GM19395 (cell line): ENCODE data around the gene EXOC2.

Experiments used
- ATAC-seq: cut with Tn5 transposase; IDR thresholded peaks from one replicate; pipeline ENCODE4 v1.9.1; 2021; ENCODE audit warnings: mild to moderate bottlenecking, moderate library complexity; ENCODE audit not compliant: unreplicated experiment

The EXOC2 gene

DNA sequence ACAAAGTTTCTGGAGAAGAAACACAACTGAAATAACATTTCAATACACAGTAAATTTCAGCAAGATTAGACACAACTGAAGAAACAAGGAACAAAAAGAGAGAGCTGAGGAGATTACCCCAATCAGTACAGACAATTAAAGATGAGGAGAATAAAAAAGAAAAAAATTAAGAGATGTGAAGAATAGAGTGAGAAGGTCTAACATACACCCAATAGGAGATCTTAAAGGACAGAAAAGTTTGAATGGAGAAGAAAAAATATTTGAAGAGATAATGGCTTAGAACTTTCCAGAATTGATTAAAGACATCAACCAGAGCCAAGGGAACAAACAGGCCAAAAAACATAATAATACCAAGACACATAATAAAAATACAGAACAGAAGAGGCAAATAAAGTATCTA is 152.4 kb downstream of the EXOC2 start:
- ATAC-seq = no peak

DNA sequence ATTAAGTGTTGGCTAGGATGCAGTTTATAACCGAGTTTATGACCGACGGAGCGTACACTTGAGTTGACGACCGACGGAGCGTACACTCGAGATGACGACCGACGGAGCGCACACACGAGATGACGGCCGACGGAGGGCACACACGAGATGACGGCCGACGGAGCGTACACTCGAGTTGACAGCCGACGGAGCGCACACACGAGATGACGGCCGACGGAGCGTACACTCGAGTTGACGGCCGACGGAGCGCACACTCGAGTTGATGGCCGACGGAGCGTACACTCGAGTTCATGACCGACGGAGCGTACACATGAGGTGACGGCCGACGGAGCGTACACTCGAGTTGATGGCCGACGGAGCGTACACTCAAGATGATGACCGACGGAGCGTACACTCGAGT is 155.8 kb downstream of the EXOC2 start:
- ATAC-seq = no peak

DNA sequence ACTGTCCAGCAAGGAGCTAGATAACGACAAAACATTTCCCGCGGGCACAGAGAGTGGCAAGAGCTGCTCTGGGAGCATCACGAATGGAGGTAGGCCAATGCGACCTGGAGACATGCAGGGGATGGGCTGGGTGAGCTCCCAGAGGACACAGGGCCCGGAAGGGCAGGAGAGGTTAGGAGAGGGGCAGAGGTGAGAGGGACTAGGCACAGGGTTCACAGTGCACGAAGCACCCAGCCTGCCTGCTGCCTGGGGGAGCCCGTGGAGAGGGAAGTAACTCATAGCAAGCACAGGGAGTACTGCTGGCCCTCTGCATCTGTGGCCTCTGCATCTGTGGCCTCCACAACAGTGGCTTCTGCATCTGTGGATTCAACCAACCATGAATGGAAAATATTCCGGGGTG is 162.5 kb downstream of the EXOC2 start:
- no peak for ATAC-seq

DNA sequence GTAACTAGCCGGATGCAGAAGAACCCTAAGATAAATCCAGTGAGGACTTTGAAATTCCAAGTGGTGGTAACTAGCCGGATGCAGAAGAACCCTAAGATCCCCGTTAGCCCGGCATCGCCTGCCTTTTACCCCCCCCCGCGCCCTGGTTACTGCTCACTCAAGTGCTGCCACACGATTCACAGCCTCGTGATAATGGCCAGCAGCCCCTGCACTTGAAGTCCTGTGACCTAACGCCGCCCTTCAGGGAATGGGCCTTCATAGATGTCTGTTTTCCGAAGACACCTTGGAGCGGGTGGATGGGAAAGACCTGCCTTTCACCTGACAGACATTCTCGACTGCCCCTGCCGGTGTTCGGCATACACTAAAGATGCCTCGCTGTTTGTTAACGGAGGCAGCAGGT is 163.9 kb downstream of the EXOC2 start:
- ATAC-seq = no peak

DNA sequence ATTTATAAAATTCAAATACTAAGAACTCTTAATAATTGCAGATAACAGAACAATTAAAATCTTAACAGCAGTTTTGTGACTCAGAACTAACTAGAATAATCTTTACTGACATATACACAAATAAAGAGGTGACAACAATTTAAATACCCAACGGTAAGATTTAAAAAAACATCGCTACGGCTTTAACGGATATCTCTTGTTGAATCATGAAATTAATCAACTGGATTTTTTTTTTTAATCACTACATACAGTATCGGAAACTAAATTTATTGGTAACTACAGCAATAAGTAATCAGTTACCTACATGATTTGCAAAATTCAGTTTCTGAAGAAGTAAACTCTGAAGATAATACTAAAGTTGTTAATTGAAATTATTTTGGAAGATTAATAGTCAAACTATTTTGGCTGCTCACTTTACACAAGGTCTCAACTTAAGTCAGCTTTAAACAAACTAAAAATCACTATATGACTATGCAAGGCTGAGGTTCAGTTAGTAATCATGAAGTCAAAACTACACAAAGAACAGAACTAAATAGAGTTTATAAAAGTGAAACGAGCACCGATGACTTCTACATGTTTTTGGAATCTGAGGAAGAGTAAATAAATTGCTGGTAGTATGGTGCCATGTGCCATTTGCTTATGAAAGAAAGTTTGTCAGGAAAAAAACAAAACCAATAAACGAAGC is 164.8 kb downstream of the EXOC2 start:
- ATAC-seq = no peak

DNA sequence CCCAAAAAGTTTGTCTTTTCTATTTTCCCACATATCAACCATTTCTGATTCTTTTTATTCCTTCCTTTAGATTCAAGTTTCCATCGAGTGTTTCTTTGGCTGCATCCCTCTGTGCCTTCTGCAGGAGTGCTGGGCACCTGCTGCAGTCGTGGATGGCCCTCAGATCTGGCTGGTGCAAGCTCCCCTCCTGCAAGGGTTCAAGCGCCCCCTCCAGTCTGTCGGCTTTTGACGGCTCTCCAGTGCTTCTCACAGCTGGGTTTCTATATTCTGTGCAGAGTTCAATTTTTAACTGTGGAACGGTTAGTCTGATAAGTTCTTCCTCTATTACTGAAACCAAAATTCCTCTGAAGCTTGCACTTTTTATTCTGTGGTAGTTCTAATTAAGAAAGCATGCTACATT is 168.1 kb downstream of the EXOC2 start:
- ATAC-seq = no peak

DNA sequence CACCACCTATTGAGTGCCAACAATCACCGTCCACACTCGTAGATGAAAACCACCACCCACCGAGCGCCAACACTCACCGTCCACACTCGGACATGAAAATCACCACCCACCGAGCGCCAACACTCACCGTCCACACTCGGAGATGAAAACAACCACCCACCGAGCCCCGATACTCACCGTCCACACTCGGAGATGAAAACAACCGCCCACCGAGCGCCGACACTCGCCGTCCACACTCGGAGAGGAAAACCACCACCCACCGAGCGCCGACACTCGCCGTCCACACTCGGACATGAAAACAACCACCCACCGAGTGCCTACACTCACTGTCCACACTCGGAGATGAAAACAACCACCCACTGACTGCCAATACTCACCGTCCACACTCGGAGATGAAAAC is 172.1 kb downstream of the EXOC2 start:
- no peak for ATAC-seq

DNA sequence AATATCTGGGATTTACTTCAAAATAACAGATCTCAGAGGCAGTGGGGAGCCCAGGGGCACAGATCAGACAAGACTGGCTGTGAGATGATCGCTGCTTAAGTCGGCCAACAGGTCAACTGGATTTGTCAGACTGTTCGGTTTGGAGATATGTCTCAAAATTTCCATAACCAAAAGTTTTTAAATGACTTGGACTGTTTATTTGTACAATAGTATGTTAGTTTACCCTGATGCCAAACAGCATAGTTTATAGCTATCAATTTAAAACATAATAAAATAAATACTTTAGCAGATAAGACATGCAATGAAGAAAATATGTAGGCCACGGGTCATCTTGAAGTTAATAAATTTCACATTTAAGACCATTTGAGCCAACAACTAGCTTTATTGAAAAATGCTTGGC is 174.7 kb downstream of the EXOC2 start:
- ATAC-seq = no peak

DNA sequence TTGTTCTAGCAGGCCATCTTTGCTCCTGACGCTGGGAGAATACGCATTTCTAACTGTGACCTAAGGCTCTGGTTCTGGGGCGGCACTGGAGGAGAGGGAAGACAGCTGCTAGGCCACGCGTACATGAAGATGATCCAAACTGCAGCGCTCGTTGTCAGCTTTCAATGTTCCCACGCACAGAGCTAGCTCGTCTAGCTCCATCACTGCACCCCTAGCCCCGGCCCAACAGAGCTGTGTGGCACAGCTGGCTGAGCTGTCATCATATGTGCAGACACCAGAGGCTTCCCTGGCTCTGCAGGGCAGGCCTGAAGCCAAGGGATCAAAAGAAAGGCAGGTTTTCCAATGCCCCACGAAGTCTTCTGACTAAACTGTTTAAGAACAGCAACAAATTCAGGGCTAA is 176.7 kb downstream of the EXOC2 start:
- no peak for ATAC-seq

DNA sequence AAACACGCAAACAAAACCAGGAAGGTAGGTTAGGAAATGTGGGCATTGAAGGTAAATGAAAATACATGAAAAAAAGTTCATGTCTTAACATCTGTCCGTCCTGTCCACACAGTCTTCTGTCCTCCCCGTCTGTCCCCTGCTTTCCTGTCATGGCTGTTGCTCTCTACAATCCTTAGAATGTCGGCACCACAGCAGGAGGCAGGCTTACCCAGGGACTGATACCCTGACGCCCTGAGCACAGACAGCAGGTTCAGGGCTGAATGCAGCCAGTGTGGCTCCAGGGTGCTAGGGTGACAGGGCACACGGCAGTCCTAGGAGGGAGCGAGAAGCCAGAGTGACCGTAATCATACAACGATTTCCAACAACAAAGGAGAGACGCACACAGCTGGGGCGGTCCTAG is 177.7 kb downstream of the EXOC2 start:
- ATAC-seq = no peak

DNA sequence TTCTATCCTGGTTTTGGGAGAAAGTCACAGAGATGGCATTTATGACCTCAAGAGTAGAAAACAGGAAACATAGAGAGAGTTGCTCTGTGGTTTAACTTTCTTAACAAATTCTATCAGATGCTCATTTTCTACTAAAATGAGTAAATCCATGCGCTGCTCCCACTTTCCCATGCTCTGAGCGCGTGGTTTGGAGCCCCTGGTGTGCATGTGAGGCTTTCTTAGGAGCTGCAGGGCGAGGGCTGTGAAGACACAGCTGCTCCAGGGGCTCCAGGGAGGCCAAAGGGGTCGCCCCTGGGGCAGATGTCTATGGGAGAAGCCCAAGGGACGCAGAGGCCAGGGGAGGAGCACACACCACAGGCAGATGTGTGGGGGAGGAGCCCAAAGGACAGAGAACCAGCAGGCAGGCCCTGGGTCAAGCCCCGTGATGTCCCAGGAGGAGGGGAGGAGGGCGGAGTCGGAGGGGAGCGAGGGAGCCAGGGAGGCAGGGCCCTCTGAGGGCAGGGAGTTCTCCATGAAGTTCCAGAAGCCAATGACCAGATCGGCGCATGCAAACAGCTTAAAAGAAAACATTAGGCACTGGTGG is 178.5 kb downstream of the EXOC2 start:
- no peak for ATAC-seq

DNA sequence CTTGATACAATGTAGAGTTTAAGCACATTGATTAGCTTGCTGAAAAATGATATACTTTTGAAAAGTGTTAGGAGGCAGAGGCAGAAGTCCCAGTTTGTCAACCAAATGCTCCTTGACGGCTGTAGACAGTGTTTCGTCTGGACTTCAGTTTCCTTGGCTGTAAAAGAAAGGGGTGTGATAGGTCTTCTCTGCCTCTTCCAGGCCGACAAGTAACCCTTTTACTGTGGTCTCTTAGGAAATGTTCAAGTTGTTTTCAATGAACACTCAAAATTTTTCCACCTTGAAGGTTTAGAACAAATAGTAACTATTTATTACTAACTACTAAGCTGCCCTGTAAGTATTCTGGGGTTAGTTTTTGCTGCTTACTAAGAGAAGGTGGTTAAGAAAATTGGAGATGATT is 179.0 kb downstream of the EXOC2 start:
- ATAC-seq = no peak

DNA sequence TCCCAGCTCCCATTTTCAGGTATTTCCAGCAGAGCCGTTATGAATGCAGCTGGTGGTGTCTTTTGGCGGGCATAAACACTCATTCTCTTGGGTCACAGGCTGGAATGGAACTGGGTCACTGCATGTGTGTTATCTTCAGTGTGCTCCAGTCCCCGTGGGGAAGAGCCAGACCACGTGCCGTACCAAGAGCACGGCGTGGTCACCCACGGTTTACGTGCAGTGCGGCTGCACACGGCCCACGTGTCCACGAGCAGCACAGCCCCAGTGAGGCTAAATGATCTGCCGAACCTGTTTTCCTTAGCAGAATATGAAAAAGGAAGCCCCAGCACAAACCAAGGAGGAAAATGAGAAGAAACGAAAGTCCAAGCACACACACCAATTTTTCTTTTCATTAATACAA is 179.9 kb downstream of the EXOC2 start:
- no peak for ATAC-seq

DNA sequence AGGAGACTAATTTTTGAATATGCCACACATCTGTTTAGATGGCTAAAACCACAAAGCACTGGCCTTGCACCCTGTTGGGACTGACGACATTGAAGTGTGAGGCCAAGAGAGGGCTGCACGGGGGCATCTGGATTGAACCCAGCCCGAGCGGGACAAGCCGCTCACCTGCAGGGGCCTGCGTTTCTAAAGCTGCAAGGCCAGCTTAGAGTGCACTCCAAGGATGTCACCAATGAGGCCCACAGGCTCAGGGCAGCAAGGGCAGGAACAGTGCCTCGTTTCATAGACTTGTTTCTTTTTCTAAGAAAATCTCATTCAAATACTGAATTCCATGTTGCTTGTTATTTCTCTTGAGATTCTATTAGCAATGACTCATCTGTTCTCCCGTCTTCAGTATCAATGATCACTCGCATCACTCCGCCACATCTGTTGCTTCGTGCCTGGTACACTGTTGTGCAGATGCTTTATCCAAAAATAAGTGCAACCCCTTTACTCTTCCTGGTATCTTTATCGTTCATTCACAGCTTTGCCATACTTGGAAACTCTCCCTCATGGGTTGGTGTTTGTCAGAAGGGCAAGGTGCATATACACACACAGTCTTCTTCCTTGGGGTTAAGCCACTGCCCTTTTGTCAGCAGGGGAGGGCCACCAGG is 181.3 kb downstream of the EXOC2 start:
- no peak for ATAC-seq

DNA sequence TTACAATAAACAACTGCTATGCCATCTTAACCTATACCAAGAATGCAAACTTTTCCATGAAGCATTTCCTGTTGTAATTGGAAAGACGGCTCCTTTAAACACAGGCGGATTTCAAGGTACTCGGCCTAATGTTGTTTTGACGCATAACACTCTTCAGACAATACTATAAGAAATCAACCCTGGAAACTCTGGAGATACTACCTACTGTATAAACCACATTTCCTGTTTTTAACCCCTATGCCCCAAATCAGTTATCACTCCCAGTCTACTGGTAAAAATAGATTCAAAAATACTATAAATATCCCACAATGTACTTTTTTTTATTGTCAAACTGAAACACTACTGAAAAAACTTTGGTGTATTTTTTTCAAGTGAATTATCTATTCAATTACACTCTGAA is 183.3 kb downstream of the EXOC2 start:
- ATAC-seq = no peak

DNA sequence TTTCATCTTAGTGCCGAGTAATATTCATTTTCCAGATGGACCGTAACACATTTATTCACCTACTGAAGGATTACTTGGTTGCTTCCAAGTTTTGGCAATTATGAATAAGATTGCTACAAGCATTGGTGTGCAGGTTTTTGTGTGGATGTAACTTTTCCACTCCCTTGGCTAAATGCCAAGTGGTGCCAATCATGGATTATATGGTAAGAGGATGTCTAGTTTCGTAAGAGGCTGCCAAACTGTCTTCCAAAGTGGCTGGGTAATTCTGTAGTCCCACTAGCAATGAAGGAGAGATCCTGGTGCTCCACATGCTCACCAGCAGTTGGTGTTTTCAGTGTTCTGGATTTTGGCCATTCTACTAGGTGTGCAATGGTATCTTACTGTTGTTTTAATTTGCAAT is 184.3 kb downstream of the EXOC2 start:
- no peak for ATAC-seq

DNA sequence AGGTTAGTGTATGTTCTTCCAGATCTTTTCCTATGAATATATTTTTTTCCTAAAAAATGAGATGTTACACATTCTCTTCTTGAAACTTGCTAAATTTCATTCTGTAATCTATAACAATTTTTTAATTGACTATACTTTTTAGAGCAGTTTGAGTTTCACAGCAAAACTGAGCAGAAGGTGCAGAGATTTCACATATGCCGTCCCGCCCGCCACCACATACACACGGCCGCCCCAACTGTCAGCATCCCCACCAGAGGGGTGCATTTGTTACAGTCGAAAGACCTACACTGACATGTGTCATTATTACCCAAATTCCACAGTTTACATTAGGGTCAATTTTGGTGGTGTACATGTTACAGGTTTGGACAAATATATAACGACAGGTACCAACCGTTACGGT is 184.9 kb downstream of the EXOC2 start:
- ATAC-seq = no peak

DNA sequence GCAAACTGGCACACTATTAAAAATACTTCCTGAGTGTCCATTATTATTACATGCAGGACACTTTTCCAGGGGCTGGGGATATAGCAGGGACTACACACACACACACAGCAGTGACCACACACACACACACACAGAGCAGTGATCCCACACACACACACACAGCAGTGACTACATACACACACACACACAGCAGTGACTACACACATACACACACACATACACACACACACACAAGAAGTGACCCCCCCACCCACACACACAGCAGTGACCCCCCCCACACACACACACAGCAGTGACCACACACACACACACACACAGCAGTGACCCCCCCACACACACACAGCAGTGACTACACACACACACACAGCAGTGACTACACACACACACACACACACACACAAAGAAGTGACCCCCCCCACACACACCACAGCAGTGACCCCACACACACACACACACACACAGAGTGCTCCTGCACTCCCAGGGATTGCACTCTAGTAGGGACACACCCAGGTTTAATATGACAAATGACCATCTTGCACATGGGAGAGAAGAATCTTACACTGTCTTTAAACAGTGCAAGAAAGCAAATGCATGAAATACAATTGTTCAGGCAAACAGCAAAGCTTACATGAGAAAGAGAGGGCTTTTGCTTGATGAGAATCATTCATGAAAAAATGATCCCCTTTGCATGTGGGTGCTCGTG is 185.9 kb downstream of the EXOC2 start:
- no peak for ATAC-seq

DNA sequence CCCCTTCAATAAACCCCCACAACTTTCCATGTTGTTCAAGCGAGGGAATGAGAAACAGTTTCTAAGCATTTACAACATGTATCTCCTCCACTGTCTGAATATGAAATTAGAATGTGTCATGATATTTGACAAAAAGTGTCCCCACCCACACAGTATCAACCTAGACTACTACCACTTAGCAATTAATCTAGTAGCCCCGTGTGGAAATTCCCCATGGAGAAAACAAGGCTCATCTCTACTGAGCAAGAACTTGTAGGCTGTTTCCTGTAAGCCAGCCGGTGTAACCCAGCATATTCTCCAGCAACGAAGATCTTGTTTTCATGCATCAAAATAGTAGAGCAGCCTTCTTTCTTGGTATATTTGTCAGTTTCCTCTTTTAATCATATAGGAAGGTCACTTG is 186.4 kb downstream of the EXOC2 start:
- ATAC-seq = no peak

DNA sequence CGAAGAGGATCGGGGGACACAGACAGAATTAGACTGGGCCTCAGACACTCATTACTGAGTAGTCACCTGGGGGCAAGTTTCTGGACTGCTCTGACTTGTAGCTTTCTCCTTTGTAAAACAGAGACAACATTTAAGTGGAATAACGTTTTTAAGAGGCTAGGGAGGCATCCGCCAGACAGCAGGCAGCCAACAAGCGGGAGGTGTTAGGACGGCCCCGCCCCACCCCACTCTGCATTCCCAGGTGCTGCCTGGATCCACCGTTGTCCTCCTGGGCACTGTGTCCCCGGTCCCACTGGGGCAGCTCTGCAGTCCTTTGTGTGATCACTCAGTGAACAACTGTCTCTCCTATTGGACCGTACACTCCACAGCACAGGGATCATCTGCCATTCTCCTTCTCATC is 187.6 kb downstream of the EXOC2 start:
- ATAC-seq = no peak

DNA sequence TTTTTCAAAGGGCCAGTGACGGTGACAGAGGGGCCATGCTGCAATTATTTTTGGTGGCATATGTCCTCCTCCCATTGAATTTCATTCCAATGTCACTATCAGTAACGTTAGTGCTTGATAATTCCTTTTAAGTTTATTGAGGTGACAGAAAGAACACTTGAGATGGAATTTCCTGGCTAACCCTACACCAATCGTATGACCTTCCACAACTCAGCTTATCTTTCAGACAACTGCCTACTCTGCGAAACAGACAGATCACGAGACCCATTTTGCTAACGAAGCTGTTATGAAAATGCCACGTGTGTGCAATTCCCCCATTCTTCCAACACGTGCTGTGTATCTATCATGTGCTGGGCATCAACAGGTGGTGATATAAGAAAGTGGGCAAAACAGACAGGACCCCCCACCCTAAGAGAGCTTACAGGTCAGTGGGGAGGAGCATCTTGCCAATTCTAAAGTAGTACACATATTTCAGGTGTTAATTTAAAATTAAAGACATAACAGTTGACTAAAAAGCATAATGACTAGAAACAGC is 188.4 kb downstream of the EXOC2 start:
- no peak for ATAC-seq
